ENCODE measurements around the gene CASS4. TPM values are rescaled to one million over a fixed set of nuclear protein-coding genes. Genes with fewer than 3 reads are reported as not detected.

CASS4 gene
- total RNA-seq, 4 donors from 2014 or later = 1.1 to 1.4 (median 1.1) TPM; not detected in 1

GRCh38 chr20:56429941-56430340 is 17.9 kb downstream of the CASS4 start:
- whole genome bisulfite sequencing, 2 donors (ENCODE audit: low coverage in 1 of 2) = 56% methylated on average over 4 of the region's 4 CpGs
- H3K4me1 ChIP-seq = peaks cover 0 to 9% (median 2%) of the 10 kb centered on the region in 4 donors
- no peak for DNase-seq
- TF ChIP-seq EP300 (IDR thresholded peaks at IDR 0.05; ENCODE audit: low read depth) (no peak), POLR2AphosphoS5 (IDR thresholded peaks at IDR 0.05) (no peak), POLR2A (IDR thresholded peaks at IDR 0.05) (no peak)
- TF ChIP-seq, protein P1, sequence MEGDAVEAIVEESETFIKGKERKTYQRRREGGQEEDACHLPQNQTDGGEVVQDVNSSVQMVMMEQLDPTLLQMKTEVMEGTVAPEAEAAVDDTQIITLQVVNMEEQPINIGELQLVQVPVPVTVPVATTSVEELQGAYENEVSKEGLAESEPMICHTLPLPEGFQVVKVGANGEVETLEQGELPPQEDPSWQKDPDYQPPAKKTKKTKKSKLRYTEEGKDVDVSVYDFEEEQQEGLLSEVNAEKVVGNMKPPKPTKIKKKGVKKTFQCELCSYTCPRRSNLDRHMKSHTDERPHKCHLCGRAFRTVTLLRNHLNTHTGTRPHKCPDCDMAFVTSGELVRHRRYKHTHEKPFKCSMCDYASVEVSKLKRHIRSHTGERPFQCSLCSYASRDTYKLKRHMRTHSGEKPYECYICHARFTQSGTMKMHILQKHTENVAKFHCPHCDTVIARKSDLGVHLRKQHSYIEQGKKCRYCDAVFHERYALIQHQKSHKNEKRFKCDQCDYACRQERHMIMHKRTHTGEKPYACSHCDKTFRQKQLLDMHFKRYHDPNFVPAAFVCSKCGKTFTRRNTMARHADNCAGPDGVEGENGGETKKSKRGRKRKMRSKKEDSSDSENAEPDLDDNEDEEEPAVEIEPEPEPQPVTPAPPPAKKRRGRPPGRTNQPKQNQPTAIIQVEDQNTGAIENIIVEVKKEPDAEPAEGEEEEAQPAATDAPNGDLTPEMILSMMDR (IDR thresholded peaks at IDR 0.05) = no peak
- no peaks in the 10 kb centered on the region for H3K36me3 ChIP-seq
- in situ Hi-C loops (cut with MboI; ENCODE audit: low pct_ligation_motif_present in 1 of 4, low pct_unique_long_range_greater_than_20kb in 1 of 4, low sequenced_read_pairs in 3 of 4) = no loop called here
- H3K27ac ChIP-seq = no peak overlapping the region
- H3K9me3 ChIP-seq = no peaks in the 10 kb centered on the region
- intact Hi-C loops (cut with DNase I; ENCODE audit: low total_unique reads) = no loop called here
- no peaks in the 10 kb centered on the region for H3K27me3 ChIP-seq
- H3K4me3 ChIP-seq = no peak overlapping the region

DNA sequence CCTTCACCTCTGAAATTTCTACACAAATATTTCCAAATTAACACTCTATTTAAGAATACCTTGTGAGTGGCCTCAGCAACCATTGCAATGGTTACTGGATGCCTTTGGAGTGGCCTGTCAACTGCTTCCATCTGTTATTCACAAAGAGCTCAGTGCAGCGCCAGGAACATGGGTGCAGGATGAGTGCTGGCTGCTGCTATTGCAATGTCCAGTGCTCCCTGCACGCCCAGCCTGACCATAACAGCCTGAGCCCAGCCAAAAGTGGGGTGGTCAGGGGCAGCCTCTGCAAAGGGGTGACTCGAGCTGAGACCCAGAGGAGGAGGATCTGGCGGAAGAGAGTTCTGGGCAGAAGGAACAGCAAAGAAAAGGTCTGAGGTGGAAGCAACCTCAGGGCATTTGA is 18.4 kb downstream of the CASS4 start:
- in situ Hi-C loops (cut with MboI; ENCODE audit: low pct_ligation_motif_present in 1 of 4, low pct_unique_long_range_greater_than_20kb in 1 of 4, low sequenced_read_pairs in 3 of 4) = no loop called here
- Histone ChIP-seq H3K36me3 (no peaks in the 10 kb centered on the region), H3K4me1 (peaks cover 0 to 9% (median 2%) of the 10 kb centered on the region in 4 donors), H3K27me3 (no peaks in the 10 kb centered on the region), H3K9me3 (no peaks in the 10 kb centered on the region), H3K27ac (no peak overlapping the region), H3K4me3 (no peak overlapping the region)
- WGBS, 2 donors (ENCODE audit: low coverage in 1 of 2) = 71 to 80% methylated on average over 3 to 4 of the region's 4 CpGs
- TF ChIP-seq EP300 (IDR thresholded peaks at IDR 0.05; ENCODE audit: low read depth) = no peak
- no peak for TF ChIP-seq POLR2AphosphoS5 (IDR thresholded peaks at IDR 0.05)
- TF ChIP-seq, protein P1 (IDR thresholded peaks at IDR 0.05) = no peak
- TF ChIP-seq POLR2A (IDR thresholded peaks at IDR 0.05) = no peak
- DNase-seq = no peak
- intact Hi-C loops (cut with DNase I; ENCODE audit: low total_unique reads) = no loop called here

GRCh38 chr20:56430957-56431356 is 18.9 kb downstream of the CASS4 start:
- no peak for DNase-seq
- no peaks in the 10 kb centered on the region for H3K27me3 ChIP-seq
- H3K4me1 ChIP-seq = peaks cover 0 to 9% (median 2%) of the 10 kb centered on the region in 4 donors
- no peak overlapping the region for H3K4me3 ChIP-seq
- H3K9me3 ChIP-seq = no peaks in the 10 kb centered on the region
- H3K36me3 ChIP-seq = no peaks in the 10 kb centered on the region
- intact Hi-C loops (cut with DNase I; ENCODE audit: low total_unique reads) = no loop called here
- no peak overlapping the region for H3K27ac ChIP-seq
- in situ Hi-C loops (cut with MboI; ENCODE audit: low pct_ligation_motif_present in 1 of 4, low pct_unique_long_range_greater_than_20kb in 1 of 4, low sequenced_read_pairs in 3 of 4) = no loop called here
- 83 to 100% methylated on average over 1 of the region's 1 CpG for WGBS, 2 donors (ENCODE audit: low coverage in 1 of 2)
- TF ChIP-seq, protein P1 (IDR thresholded peaks at IDR 0.05) = no peak
- TF ChIP-seq POLR2AphosphoS5 (IDR thresholded peaks at IDR 0.05) (no peak), EP300 (IDR thresholded peaks at IDR 0.05; ENCODE audit: low read depth) (no peak), POLR2A (IDR thresholded peaks at IDR 0.05) (no peak)

DNA sequence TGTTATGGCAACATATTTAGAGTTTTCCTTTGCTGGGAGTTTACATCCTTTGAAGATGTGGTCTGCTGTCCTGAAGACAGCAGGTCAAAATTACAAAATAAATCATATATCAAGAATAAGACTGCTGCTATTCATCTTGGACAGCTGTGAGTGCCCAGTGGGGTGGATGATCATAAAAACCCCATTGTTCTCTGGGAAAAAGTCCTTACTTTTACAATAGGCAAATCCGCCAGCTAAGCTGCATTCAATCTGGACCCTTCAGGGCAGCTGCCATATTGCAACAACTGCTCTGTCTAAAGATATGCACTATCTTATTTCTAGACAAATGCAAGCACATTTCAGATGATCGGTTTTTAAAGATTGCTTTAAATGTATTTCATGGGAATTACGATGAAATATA is 19.4 kb downstream of the CASS4 start:
- H3K36me3 ChIP-seq = no peaks in the 10 kb centered on the region
- H3K27ac ChIP-seq = no peak overlapping the region
- TF ChIP-seq POLR2A (IDR thresholded peaks at IDR 0.05) = no peak
- no peak for TF ChIP-seq EP300 (IDR thresholded peaks at IDR 0.05; ENCODE audit: low read depth)
- TF ChIP-seq, protein P1 (IDR thresholded peaks at IDR 0.05) = no peak
- TF ChIP-seq POLR2AphosphoS5 (IDR thresholded peaks at IDR 0.05) = no peak
- no peak overlapping the region for H3K4me3 ChIP-seq
- H3K9me3 ChIP-seq = no peaks in the 10 kb centered on the region
- no peak for DNase-seq
- intact Hi-C loops (cut with DNase I; ENCODE audit: low total_unique reads) = no loop called here
- peaks cover 0 to 9% (median 2%) of the 10 kb centered on the region in 4 donors for H3K4me1 ChIP-seq
- 91 to 94% methylated on average over 3 of the region's 3 CpGs for WGBS, 2 donors (ENCODE audit: low coverage in 1 of 2)
- H3K27me3 ChIP-seq = no peaks in the 10 kb centered on the region
- in situ Hi-C loops (cut with MboI; ENCODE audit: low pct_ligation_motif_present in 1 of 4, low pct_unique_long_range_greater_than_20kb in 1 of 4, low sequenced_read_pairs in 3 of 4) = no loop called here

Measured in transverse colon (tissue), 4 donors.